GM10847 (cell line): ENCODE measurements around the gene IGF2.

ENCODE experiments used
- POLR2A ChIP-seq: IDR thresholded peaks from 2 replicates; pipeline ENCODE4 v1.6.1; 2011; ENCODE audit not compliant: insufficient read length; ENCODE audit errors: extremely low read depth

IGF2 gene

GRCh38 chr11:2136209-2136951 is 2.8 kb downstream of the IGF2 start:
- no peak for TF ChIP-seq POLR2A

GRCh38 chr11:2135648-2136201 is 3.5 kb downstream of the IGF2 start:
- no peak for TF ChIP-seq POLR2A

GRCh38 chr11:2135018-2135569 is 4.1 kb downstream of the IGF2 start:
- no peak for TF ChIP-seq POLR2A

DNA sequence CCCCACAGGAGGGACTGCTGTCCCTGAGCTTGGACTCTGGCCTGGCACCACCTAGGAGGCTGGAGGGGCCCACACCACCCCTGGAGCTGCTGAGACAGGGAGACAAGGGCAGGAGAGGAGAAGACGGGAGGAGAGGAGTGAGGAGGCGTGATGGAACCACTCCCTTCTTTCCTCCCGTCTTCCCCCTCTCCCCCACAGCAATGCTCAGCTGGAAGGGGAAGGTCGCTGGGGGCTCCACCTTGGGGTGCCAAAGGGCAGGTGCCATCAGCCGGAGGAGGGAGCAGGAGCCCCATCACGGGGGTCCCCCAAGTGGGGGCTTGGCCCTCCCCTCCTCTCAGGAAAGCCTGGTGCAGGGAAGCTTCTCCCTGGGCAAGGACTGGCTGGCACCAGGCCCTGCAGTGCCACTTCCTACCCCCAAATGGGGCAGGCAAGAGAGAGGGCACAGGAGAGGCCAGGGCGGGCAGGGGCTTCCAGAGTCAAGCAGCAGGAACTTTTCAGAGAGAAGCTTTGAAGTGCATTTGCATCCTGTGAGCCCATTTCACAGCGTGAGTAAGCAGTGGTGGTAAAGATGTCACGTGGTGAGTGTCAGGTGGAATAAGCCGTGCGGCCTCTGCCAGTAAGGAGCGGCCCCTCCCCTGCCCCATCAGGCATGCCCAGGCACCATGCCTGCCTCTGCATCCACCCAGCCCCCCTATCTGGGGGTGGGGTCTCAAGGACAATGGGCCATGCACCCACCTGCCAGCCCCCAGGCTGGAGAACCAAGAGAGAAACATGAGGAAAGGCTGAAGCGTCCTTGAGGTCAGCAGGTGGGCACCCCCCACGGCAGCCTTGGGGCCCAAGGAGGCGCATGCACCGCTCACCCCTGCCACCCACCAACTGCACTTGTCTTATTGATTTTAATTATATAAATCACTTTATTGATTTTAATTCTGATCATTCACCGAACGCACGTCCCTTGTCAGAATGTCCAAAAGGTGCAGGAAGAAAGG is 4.9 kb downstream of the IGF2 start:
- no peak for TF ChIP-seq POLR2A

GRCh38 chr11:2133241-2134021 is 5.8 kb downstream of the IGF2 start:
- no peak for TF ChIP-seq POLR2A

- no peak for TF ChIP-seq POLR2A
Observed at GRCh38 chr11:2132874-2133240, 6.3 kb downstream of the IGF2 start.

DNA sequence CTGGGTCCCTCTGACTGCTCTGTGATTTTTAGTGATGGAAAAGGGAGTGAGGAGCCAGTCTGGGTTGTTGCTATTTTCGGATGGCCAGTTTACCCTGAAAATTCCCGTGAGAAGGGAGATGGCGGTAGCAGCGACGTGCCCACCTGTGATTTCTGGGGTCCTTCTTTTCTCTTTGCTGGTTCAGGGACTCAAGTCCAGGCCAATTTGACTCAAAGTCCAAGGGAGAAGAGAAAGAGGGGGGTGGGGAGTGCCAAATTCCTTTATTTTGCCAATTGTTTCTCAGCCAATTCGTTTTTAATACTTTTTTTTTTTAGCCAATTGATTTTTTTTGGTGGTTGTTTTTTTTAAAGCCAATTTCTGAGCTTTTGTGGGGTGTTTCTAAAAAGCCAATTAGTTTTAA is 6.9 kb downstream of the IGF2 start:
- TF ChIP-seq POLR2A: no peak

GRCh38 chr11:2131371-2132236 is 7.6 kb downstream of the IGF2 start:
- no peak for TF ChIP-seq POLR2A

- no peak for TF ChIP-seq POLR2A
Observed at GRCh38 chr11:2130881-2131352, 8.3 kb downstream of the IGF2 start.

- TF ChIP-seq POLR2A: no peak
Observed at GRCh38 chr11:2129699-2130366, 9.4 kb downstream of the IGF2 start.

- no peak for TF ChIP-seq POLR2A
Observed at GRCh38 chr11:2129308-2129698, 9.9 kb downstream of the IGF2 start.

DNA sequence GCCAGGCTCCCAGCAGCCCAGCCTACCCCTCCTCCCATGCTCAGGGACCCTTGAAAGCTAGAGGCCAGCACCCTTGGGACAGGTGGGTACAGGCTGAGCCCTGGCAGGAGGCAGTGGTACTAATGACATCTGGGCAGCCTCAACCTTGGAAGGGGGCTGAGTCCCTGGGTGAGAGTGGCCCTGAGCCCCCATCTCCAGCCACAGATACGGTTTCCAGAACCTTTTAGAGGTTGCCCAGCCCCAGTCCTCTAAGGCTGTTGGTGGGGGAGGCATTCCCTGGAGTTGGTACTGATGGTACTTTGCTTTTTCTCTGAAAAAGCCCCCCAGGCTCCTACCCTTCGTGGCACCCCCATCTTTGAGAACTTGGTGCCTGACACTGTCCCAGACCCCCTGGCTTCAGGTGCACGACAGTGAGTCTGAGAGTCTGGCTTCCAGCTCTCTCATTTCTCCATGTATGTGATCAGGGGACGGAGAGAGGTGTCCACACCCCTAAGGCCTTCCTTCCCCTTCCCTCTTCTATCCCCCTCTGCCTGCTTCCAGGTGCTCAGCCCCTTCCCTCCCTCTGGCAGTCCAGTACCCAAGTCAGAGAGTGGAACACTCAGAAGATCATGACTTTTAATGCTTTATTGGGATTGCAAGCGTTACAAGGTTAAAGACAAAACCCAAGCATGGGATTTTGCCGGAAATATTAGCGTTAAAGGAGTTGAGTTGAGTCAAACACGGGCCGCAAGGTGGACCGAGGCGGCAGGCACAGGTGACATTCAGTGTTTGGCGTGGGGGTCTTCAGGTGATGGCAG is 10.5 kb downstream of the IGF2 start:
- TF ChIP-seq POLR2A: no peak

GRCh38 chr11:2128130-2128510 is 11.1 kb downstream of the IGF2 start:
- TF ChIP-seq POLR2A: no peak
